M059J (cell line): ENCODE measurements around the gene WIZ. TPM values are rescaled to one million over a fixed set of nuclear protein-coding genes. Genes with fewer than 3 reads are reported as not detected.

ENCODE experiments used
- DNase-seq: peaks from one replicate; pipeline ENCODE4 v3.0.0-alpha.2; 2012; ENCODE audit warnings: low read depth
- total RNA-seq: library from RNA; depleted of rRNA; stranded (reverse); fragments of >200 nt; shearing (Covaris generic); gene quantifications from 2 replicates; pipeline ENCODE4 v1.2.3, GENCODE V29; 2014

WIZ gene
- total RNA-seq, 1 experiment from 2014 or later: 16.9 TPM

- DNase-seq: no peak
Observed at GRCh38 chr19:15464394-15465385, 14.9 kb upstream of the WIZ start, which contains the start of gene RASAL3. RASAL3 (minus strand) TSS chr19:15464544; CDS start chr19:15464358, 186 bp downstream.

- DNase-seq: no peak
Observed at GRCh38 chr19:15463861-15464371, 14.2 kb upstream of the WIZ start.

GRCh38 chr19:15461694-15462093 lies 11.9 kb upstream of the WIZ start:
- DNase-seq: no peak

GRCh38 chr19:15457701-15458484 lies 8.1 kb upstream of the WIZ start:
- no peak for DNase-seq

GRCh38 chr19:15456871-15457700 lies 7.3 kb upstream of the WIZ start:
- DNase-seq: no peak

GRCh38 chr19:15456441-15456840 lies 6.7 kb upstream of the WIZ start:
- DNase-seq: no peak

GRCh38 chr19:15455996-15456395 lies 6.2 kb upstream of the WIZ start:
- DNase-seq: no peak

- no peak for DNase-seq
Observed at GRCh38 chr19:15453906-15454860, 4.4 kb upstream of the WIZ start.

GRCh38 chr19:15453091-15453578 lies 3.4 kb upstream of the WIZ start:
- DNase-seq: no peak

- peak; percentile 85 for DNase-seq
Observed at GRCh38 chr19:15452111-15453047, 2.6 kb upstream of the WIZ start.

GRCh38 chr19:15450528-15450890 lies 753 bp upstream of the WIZ start:
- no peak for DNase-seq

- DNase-seq: peak; percentile 40
Observed at GRCh38 chr19:15448778-15449619, 757 bp downstream of the WIZ start.

GRCh38 chr19:15448044-15448777 lies 1.5 kb downstream of the WIZ start:
- DNase-seq: no peak

GRCh38 chr19:15447057-15447456 lies 2.7 kb downstream of the WIZ start:
- DNase-seq: no peak

GRCh38 chr19:15445807-15446376 lies 3.9 kb downstream of the WIZ start:
- DNase-seq: no peak

- DNase-seq: no peak
Observed at GRCh38 chr19:15445227-15445605, 4.5 kb downstream of the WIZ start.
